SK-N-SH (cell line): ENCODE results near the gene CLEC16A.
A peak's percentile ranks its signal among the peaks of the same experiment; 100 is the strongest.

Experiments used
- EP300 ChIP-seq, 2 experiments: IDR thresholded peaks; 2 replicates each; pipeline versions ENCODE4 v1.4.0 to v1.6.1; 2012; ENCODE audit warnings: borderline replicate concordance in 1 of 2, low read depth in 1 of 2, low read length in 1 of 2
- FOXJ3 ChIP-seq: sonication (generic); formaldehyde crosslinking; IDR thresholded peaks from 2 replicates; pipeline ENCODE4 v1.5.1; 2020; ENCODE audit warnings: mild to moderate bottlenecking, missing genetic modification reagents
- POLR2AphosphoS5 ChIP-seq: IDR thresholded peaks from 2 replicates; pipeline ENCODE4 v1.6.1; 2012; ENCODE audit warnings: low read depth, low read length
- SMC3 ChIP-seq: IDR thresholded peaks from 2 replicates; pipeline ENCODE4 v1.6.1; 2012; ENCODE audit warnings: low read depth, low read length, improper control_type of control experiment
- TCF12 ChIP-seq: IDR thresholded peaks from 2 replicates; pipeline ENCODE4 v1.4.0; 2012
- TF ChIP-seq, protein P1 (sequence below): fragments of 200-600 bp; sonication (generic); IDR thresholded peaks from 2 replicates; pipeline ENCODE4 v1.6.1; 2017; ENCODE audit warnings: antibody characterized with exemption, mild to moderate bottlenecking, moderate library complexity
- TF ChIP-seq, protein P2 (sequence below): fragments of 150-350 bp; IDR thresholded peaks from 2 replicates; pipeline ENCODE4 v1.6.1; 2017; ENCODE audit warnings: antibody characterized with exemption, low read length, low read depth, borderline replicate concordance

DNA sequence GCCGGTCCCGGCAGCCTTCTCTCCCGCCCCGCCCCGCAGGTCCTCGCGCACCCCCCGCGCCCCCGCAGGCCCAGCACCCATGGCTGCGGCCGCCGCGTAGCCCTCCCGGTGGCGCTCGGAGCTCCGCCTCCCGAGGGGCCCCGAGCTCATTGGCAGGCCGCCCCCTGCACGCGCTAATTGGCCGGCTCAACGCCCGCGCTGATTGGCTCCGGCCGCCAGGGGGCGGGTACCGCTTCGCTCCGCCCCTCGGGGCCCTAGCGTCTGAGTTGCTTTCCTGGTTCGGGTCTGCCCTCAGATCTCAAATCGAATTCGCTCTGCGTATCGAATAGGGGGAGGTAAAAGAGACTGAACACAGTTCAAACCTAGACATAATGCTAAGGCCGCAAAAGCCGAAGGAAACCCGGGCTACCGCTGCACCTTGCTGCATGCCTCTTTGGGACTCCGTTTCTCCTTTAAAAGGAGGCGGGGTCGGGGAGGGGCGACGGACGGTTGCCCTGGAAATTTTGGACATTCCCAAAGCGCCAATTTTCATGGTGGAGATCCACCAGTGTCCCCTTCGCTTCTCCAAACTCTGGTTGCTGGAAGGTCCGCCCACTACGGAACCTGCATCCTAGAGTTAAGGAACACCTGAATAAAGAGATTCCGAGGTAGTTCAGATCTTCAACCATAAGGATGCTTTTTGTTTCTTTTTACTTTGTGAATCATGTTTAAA lies 1.9 kb upstream of the CLEC16A start, which contains the start of gene DEXI:
- TF ChIP-seq TCF12 (no peak), FOXJ3 (CRISPR knock-in tag) (no peak), POLR2AphosphoS5 (0 out of 2 replicates have a peak, but pooled peaks have one; percentile 31), SMC3 (no peak), EP300 (IDR thresholded peaks at IDR 0.05; ENCODE audit: borderline replicate concordance in 1 of 2, low read depth in 1 of 2, low read length in 1 of 2) (no peak; a peak in 1 of 4 replicates)
- TF ChIP-seq, protein P1, sequence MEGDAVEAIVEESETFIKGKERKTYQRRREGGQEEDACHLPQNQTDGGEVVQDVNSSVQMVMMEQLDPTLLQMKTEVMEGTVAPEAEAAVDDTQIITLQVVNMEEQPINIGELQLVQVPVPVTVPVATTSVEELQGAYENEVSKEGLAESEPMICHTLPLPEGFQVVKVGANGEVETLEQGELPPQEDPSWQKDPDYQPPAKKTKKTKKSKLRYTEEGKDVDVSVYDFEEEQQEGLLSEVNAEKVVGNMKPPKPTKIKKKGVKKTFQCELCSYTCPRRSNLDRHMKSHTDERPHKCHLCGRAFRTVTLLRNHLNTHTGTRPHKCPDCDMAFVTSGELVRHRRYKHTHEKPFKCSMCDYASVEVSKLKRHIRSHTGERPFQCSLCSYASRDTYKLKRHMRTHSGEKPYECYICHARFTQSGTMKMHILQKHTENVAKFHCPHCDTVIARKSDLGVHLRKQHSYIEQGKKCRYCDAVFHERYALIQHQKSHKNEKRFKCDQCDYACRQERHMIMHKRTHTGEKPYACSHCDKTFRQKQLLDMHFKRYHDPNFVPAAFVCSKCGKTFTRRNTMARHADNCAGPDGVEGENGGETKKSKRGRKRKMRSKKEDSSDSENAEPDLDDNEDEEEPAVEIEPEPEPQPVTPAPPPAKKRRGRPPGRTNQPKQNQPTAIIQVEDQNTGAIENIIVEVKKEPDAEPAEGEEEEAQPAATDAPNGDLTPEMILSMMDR = no peak
- TF ChIP-seq, protein P2, sequence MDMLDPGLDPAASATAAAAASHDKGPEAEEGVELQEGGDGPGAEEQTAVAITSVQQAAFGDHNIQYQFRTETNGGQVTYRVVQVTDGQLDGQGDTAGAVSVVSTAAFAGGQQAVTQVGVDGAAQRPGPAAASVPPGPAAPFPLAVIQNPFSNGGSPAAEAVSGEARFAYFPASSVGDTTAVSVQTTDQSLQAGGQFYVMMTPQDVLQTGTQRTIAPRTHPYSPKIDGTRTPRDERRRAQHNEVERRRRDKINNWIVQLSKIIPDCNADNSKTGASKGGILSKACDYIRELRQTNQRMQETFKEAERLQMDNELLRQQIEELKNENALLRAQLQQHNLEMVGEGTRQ = no peak
